GM21423 (cell line): ENCODE data around the gene BBLN.
A peak's percentile ranks its signal among the peaks of the same experiment; 100 is the strongest.
"Not testable (repeated sequence)": the region's sequence is repeated elsewhere in the genome, so short reads cannot be mapped to it uniquely, and the experiment has no call there.

Experiments used
- ATAC-seq: cut with Tn5 transposase; IDR thresholded peaks from one replicate; pipeline ENCODE4 v1.9.1; 2021; ENCODE audit warnings: mild to moderate bottlenecking, moderate library complexity; ENCODE audit not compliant: unreplicated experiment

Gene BBLN, protein sequence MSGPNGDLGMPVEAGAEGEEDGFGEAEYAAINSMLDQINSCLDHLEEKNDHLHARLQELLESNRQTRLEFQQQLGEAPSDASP

GRCh38 chr9:128159784-128160602 lies at the start of gene BBLN:
Gene BBLN, plus strand, starts transcription at chr9:128160265. Its CDS starts 143 bp downstream, at chr9:128160408.
- ATAC-seq = peak; percentile 74

GRCh38 chr9:128111726-128112125 lies 48.3 kb upstream of the BBLN start:
- ATAC-seq = not testable (repeated sequence)

GRCh38 chr9:128113526-128114325 lies 46.3 kb upstream of the BBLN start:
- no peak for ATAC-seq

DNA sequence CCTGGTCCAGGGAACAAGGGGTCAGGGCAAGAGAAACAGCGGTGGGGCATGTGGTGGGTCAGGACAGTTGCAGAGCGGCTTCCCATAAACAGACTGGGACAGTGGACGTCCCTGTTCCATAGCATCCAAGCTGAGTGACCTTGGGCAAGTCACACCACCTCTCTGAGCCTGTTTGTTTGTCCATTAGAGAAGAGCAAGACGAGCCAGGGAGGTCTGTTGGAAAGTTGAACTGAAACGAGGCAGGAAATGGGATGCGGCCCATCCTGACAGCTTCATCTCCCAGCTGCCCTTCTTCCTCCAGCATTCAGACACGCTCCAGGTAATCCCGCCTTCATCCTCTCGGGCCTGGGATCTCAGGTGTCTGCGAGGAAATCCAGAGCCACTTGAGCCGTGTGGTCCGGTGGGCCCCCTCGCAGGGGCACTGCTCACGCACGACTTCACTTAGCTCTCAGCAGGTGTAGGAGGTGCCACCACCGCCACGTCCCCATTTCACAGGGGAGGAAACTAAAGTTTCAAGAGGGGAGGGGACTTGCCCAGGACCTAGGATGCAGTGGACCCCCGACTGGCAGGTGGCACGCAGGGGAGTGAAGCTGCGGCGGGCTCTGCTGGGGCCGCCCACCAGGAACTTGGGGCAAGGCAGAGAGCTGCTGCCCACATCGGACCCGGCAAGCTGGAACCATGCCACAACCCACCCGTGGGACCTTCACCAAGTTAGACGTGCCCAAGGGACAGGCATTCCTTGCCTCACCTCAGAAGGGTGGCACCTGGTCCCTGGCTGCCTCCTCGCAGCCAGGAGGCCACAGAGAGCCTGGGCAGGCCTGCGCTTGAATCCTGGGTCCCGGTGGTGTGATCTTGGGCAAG lies 45.5 kb upstream of the BBLN start:
- ATAC-seq = no peak

- ATAC-seq = no peak
Observed at GRCh38 chr9:128115187-128116103, 44.6 kb upstream of the BBLN start.

DNA sequence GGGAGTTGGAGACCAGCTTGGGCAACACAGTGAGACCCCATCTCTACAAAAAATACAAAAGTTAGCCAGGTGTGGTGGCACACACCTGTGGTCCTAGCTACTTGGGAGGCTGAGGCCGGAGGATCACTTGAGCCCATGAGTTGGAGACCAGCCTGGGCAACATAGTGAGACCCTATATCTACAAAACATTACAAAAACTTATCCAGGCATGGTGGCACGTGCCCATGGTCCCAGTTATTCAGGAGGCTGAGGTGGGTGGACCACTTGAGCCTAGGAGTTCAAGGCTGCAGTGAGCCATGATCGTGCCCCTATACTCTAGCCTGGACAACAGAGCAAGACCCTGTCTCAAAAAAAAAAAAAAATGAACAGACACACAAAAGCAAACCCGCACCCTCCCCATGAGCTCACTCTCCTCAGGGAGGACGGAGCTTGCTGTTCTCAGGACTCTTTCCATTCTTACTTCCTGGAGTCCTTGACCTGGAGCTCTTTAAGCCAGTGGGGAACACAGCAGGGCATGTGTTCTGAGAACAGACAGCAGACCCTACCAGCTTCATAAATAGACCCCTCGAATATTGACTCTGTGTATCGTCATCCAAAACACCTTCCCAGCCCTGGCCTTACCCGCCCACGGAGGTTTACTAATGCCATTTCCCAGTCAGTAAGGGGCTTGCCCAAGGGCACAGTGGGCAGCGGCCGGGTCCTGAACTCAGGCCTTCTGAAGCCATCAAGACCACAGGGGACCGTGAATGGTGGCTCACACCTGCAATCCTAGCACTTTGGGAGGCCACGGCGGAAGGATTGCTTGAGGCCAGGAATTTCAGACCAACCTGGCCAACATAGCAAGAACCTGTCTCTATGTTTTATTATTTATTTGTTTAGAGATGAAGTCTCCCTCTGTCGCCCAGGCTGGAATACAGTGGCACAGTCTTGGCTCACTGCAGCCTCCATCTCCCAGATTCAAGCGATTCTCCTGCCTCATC lies 43.7 kb upstream of the BBLN start:
- no peak for ATAC-seq

- peak; percentile 55 for ATAC-seq
Observed at GRCh38 chr9:128117613-128118471, 42.2 kb upstream of the BBLN start.

- no peak for ATAC-seq
Observed at GRCh38 chr9:128118472-128118857, 41.6 kb upstream of the BBLN start.

DNA sequence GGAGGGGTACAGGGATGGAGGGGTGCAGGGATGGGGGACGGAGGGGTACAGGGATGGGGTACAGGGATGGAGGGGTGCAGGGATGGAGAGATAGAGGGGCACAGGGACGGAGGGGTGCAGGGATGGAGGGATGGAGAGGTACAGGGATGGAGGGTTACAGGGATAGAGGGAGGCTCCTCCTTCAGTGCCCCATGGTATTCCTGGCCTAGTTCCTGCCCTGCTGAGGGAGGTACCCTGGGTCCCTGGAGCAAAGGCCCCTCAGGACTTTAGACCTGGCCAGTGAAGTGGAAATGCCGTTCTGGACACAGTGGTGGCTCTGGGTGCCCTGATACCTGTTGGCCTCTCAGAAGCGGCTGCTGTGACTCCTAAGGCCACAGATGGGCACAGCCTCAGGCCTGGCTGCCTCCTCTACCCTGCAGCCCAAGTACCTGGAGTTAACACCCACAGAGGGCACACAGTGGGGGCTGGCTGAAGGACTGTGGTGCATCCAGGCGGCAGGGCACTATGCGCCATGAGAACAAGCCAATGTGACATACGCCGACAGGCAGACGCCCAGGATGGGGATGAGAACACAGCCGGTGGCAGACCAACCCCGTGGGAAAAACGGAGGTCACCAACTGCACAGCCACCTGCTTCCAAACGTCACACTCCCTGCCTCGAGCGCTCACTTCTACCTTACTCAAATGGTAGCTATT lies 40.9 kb upstream of the BBLN start:
- no peak for ATAC-seq

DNA sequence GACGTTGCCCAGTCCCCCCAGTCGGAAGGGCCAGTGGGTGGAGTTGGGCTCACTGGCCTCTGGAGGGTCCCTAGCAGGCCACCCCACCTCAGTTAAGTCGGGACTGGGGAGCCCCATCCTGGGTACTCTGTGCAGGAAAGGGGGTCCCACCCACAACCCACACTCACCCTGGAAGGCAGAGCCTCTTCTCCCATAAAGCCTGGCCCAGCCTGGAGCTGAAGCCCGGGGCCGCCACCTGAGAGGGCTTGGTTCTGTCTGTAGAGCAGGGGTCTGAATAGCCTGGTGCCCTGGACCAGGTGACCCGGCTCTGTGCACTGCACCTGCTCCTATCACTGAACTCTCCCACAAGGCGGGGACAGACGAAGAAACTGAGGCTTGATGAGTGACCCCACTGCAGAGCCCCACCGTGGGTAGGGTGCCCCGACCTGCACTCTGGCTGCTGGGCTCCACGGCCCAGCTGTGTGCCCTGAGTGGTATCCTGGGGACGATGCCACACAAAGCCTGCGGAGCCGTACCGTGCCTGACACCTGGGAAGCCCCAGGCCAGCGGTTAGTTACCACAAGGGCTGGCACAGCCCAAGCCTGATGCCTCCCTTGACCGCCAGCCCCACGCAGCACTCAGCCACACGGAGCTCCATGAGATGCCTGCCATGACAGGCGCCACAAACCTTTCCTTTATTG lies 39.9 kb upstream of the BBLN start:
- no peak for ATAC-seq

- no peak for ATAC-seq
Observed at GRCh38 chr9:128120741-128121465, 39.2 kb upstream of the BBLN start.

DNA sequence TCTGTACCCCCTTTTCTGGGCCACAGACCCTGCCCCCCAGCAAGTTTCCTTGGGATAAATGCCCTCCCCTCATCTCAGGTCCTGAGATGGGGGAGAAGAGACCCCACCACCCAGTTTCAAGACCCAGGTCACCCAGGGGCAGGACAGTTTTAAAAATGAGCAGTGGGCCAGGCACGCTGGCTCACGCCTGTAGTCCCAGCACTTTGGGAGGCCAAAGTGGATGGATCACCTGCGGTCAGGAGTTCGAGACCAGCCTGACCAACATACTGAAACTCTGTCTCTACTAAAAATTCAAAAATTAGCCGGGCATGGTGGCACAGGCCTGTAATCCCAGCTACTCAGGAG lies 38.6 kb upstream of the BBLN start:
- ATAC-seq = no peak

GRCh38 chr9:128121924-128122808 lies 37.9 kb upstream of the BBLN start:
- no peak for ATAC-seq

GRCh38 chr9:128122809-128123175 lies 37.3 kb upstream of the BBLN start:
- ATAC-seq = no peak

- no peak for ATAC-seq
Observed at GRCh38 chr9:128123451-128124080, 36.5 kb upstream of the BBLN start.
